ENCODE results near the gene EFNA5. TPM values are rescaled to one million over a fixed set of nuclear protein-coding genes. Genes with fewer than 3 reads are reported as not detected.

The EFNA5 gene
- total and polyA plus RNA-seq, 4 donors: 0.14 to 0.93 (median 0.54) TPM

- Histone ChIP-seq H3K9ac (ENCODE audit: low read depth in 1 of 2, low read length in 2 of 2) (no peak overlapping the region), H3K9me3 (ENCODE audit: control insufficient read depth in 4 of 4, low read length in 3 of 4) (no peaks in the 10 kb centered on the region), H3K27ac (ENCODE audit: low read depth in 1 of 2, low read length in 2 of 2) (no peak overlapping the region), H3K36me3 (ENCODE audit: control insufficient read depth in 4 of 4, insufficient read depth in 3 of 4, low read depth in 1 of 4, low read length in 3 of 4) (no peaks in the 10 kb centered on the region), H3K4me1 (ENCODE audit: control insufficient read depth in 4 of 4, insufficient read depth in 4 of 4, low read length in 3 of 4) (no peaks in the 10 kb centered on the region), H3K27me3 (ENCODE audit: control insufficient read depth in 4 of 4, insufficient read depth in 4 of 4, low read length in 3 of 4) (no peaks in the 10 kb centered on the region), H3K4me3 (ENCODE audit: low read depth in 1 of 3, low read length in 3 of 3) (no peak overlapping the region)
- WGBS: 68% methylated on average over 7 of the region's 7 CpGs
- DNase-seq (ENCODE audit: low spot score): no peak
- TF ChIP-seq YY1 (IDR thresholded peaks at IDR 0.05) (no peak), GABPA (IDR thresholded peaks at IDR 0.05 in 1 of 2, conservative IDR thresholded peaks at IDR 0.05 in 1 of 2) (no peak), JUND (IDR thresholded peaks at IDR 0.05) (no peak), REST (IDR thresholded peaks at IDR 0.05) (no peak), RAD21 (IDR thresholded peaks at IDR 0.05) (no peak), EGR1 (IDR thresholded peaks at IDR 0.05; ENCODE audit: low read depth in 2 of 2) (no peak), NR2F2 (IDR thresholded peaks at IDR 0.05) (no peak)
- TF ChIP-seq, protein P1, sequence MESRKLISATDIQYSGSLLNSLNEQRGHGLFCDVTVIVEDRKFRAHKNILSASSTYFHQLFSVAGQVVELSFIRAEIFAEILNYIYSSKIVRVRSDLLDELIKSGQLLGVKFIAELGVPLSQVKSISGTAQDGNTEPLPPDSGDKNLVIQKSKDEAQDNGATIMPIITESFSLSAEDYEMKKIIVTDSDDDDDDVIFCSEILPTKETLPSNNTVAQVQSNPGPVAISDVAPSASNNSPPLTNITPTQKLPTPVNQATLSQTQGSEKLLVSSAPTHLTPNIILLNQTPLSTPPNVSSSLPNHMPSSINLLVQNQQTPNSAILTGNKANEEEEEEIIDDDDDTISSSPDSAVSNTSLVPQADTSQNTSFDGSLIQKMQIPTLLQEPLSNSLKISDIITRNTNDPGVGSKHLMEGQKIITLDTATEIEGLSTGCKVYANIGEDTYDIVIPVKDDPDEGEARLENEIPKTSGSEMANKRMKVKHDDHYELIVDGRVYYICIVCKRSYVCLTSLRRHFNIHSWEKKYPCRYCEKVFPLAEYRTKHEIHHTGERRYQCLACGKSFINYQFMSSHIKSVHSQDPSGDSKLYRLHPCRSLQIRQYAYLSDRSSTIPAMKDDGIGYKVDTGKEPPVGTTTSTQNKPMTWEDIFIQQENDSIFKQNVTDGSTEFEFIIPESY (IDR thresholded peaks at IDR 0.05): no peak
- TF ChIP-seq, protein P2, sequence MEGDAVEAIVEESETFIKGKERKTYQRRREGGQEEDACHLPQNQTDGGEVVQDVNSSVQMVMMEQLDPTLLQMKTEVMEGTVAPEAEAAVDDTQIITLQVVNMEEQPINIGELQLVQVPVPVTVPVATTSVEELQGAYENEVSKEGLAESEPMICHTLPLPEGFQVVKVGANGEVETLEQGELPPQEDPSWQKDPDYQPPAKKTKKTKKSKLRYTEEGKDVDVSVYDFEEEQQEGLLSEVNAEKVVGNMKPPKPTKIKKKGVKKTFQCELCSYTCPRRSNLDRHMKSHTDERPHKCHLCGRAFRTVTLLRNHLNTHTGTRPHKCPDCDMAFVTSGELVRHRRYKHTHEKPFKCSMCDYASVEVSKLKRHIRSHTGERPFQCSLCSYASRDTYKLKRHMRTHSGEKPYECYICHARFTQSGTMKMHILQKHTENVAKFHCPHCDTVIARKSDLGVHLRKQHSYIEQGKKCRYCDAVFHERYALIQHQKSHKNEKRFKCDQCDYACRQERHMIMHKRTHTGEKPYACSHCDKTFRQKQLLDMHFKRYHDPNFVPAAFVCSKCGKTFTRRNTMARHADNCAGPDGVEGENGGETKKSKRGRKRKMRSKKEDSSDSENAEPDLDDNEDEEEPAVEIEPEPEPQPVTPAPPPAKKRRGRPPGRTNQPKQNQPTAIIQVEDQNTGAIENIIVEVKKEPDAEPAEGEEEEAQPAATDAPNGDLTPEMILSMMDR (IDR thresholded peaks at IDR 0.05; ENCODE audit: low read depth, low read length, missing input control): no peak
Observed at GRCh38 chr5:107615299-107615817, 55.4 kb downstream of the EFNA5 start.

DNA sequence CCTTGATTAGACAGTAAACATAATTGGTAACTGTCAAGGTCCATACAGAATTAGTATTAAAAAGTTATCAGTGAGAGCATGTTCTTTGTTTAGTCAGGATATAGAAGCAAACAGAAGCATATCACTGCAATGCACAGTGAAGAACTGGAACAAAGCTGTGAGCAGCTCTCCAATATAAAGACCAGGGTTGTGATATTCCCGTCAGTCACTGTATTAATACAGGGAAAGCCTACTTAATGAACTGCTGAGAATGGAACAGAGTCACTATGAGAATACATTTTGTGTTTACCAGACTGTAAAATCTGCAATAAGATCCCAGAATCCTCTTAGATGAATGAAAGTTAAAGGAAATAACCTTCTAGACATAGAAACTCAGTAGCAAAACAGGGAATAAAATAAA, 58.2 kb downstream of the EFNA5 start:
- Histone ChIP-seq H3K4me1 (ENCODE audit: control insufficient read depth in 4 of 4, insufficient read depth in 4 of 4, low read length in 3 of 4) (no peaks in the 10 kb centered on the region), H3K27ac (ENCODE audit: low read depth in 1 of 2, low read length in 2 of 2) (no peak overlapping the region), H3K9me3 (ENCODE audit: control insufficient read depth in 4 of 4, low read length in 3 of 4) (no peaks in the 10 kb centered on the region), H3K36me3 (ENCODE audit: control insufficient read depth in 4 of 4, insufficient read depth in 3 of 4, low read depth in 1 of 4, low read length in 3 of 4) (no peaks in the 10 kb centered on the region), H3K27me3 (ENCODE audit: control insufficient read depth in 4 of 4, insufficient read depth in 4 of 4, low read length in 3 of 4) (no peaks in the 10 kb centered on the region), H3K4me3 (ENCODE audit: low read depth in 1 of 3, low read length in 3 of 3) (no peak overlapping the region), H3K9ac (ENCODE audit: low read depth in 1 of 2, low read length in 2 of 2) (no peak overlapping the region)
- DNase-seq (ENCODE audit: low spot score): no peak
- TF ChIP-seq, protein P1 (IDR thresholded peaks at IDR 0.05): no peak
- TF ChIP-seq FOXA1 (IDR thresholded peaks at IDR 0.05) (no peak), GABPA (IDR thresholded peaks at IDR 0.05 in 1 of 2, conservative IDR thresholded peaks at IDR 0.05 in 1 of 2) (no peak), REST (IDR thresholded peaks at IDR 0.05) (no peak)
- 87% methylated on average over 1 of the region's 1 CpG for WGBS

Measured in liver (tissue), 9 donors.